ENCODE measurements around the gene SLC9A3.
A peak's percentile ranks its signal among the peaks of the same experiment; 100 is the strongest.

The SLC9A3 gene

DNA sequence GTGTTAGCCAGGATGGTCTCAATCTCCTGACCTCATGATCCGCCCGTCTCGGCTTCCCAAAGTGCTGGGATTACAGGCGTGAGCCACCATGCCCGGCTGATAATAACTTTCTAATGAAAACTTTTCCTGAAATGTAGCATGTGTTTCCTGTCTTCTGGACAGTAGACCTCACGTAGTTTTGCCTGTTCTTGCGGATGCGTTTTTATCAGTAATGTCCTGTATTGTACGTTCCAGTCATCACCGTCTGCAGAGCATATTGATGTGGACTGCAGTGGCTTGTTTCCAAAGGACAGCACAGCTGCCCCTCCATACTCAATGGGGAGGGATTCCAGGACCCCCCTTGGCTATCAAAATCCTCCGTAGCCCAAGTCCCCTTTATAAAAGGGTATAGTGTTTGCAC is 68.4 kb downstream of the SLC9A3 start:
- DNase-seq = no peak

GRCh38 chr5:454936-455335 is 69.3 kb downstream of the SLC9A3 start:
- DNase-seq = no peak

DNA sequence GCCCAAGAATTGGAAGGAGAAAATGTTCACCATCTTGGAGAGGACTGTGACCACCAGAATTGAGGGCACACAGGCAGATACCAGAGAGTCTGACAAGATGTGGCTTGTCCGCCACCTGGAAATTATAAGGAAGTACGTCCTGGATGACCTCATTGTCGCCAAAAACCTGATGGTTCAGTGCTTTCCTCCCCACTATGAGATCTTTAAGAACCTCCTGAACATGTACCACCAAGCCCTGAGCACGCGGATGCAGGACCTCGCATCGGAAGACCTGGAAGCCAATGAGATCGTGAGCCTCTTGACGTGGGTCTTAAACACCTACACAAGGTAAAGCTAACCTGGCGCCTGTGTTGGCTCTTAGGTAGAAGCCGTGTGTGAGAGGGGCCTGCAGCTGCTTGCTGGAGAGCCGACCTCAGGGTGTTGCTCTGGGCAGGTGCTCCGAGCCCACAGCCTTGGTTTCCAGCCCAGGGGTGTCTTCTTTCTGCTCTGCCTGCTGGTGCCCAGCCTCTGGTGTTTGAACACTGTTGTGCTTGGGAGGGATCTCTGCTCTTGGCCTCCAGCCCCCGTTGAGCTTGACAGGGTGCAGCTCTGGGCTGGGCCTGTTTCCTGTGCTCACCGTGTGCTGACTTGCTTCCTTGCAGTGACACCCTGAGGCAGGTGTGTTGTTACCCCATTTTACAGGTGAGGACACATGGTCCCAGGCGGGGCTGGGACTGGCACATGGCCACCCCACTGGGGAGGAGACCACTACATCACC is 70.3 kb downstream of the SLC9A3 start:
- no peak for DNase-seq

DNA sequence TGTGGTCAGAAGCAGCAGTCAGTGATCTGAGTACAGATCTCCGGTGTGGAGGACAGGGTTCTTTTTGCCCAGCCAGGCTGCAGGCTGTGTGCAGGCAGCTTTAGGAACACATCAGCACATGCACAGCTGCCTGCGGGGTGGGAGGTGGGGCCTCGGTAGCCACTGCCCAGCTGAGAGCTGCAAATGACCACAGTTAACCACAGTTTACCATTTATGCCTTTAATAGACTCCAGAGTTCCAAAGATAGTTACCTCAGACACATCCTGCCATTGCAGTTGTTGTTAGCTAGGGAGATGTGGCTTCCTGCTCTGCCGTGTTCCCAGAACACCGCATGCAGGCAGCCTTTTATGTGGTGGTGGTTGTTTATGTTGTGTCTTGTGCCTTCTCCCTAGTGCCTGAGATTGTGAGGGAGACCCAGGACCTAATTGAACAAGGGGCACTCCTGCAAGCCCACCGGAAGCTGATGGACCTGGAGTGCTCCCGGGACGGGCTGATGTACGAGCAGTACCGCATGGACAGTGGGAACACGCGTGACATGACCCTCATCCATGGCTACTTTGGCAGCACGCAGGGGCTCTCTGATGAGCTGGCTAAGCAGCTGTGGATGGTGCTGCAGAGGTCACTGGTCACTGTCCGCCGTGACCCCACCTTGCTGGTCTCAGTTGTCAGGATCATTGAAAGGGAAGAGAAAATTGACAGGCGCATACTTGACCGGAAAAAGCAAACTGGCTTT is 71.1 kb downstream of the SLC9A3 start:
- no peak for DNase-seq

- no peak for DNase-seq
Observed at GRCh38 chr5:451587-452458, 72.4 kb downstream of the SLC9A3 start.

GRCh38 chr5:449151-449550 is 75.1 kb downstream of the SLC9A3 start:
- DNase-seq = no peak

DNA sequence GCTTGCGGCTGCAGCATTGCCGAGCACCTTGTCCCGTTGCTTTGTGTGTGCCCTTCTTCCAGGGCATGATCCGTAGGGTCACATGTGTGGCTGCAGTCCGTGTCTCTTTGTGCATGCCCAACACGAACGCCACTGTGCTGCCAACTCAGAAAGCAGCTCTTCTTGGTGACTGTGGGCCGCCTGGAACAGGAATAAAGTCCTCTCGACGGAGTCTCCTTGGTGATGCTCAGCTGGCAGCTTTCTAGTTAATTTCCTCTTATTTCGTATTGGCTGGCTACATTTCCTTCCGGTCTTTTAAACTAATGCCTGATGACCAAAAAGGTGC is 75.5 kb downstream of the SLC9A3 start:
- DNase-seq = no peak

DNA sequence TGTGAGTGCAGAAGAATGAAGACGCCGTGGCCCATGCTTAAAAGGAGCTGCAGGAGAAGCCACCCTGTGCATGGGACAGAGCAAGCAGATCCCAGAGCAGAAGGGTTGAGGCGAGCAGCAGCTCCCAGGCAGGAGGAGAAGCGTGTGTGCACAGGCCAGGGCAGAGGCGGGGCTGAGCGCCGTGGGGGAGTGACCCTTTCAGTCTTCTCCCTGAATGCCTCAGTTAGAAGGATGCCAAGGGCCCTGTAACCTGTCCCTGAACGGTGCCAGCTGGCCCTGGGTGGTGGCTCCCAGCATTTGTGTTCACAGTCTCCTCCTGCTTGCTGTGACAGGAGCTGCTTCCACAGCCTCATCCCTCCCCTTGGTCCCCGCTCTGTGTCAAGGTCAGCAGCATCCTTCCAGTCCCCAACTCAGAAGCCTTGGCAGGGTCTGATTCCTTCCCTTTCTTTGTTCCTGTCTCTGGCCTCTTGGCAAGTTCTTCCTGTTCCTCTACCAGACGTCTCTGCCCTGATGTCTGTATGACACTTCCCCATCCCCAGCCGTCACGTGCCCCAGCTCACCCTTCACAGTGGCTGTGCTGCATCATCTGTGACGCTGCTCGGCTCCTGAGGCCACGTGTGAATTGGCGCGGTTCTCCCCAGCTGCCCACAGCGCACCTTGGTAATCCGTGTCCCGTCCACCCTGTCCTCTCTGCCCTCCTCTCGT is 76.0 kb downstream of the SLC9A3 start:
- no peak for DNase-seq

GRCh38 chr5:447501-447900 is 76.7 kb downstream of the SLC9A3 start:
- DNase-seq = no peak

DNA sequence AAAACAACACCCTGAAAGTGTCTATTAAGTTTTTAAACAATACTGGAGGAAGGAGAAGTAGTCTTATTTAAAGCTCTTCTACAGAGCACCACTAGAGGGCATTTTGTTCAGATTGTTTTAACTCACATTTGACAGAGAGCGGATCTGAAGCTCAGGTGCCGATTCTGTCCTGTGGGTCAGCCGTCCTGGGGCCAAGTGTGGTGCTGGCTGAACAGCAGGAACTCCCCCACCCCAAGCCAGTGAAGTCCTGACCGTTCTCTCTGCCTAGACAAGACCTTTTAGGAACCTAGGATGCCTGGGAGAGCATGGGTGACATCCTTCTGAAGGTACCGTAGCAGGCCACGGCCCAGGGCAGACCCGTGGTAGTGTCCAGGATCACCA is 77.4 kb downstream of the SLC9A3 start:
- peak; percentile 16 for DNase-seq

DNA sequence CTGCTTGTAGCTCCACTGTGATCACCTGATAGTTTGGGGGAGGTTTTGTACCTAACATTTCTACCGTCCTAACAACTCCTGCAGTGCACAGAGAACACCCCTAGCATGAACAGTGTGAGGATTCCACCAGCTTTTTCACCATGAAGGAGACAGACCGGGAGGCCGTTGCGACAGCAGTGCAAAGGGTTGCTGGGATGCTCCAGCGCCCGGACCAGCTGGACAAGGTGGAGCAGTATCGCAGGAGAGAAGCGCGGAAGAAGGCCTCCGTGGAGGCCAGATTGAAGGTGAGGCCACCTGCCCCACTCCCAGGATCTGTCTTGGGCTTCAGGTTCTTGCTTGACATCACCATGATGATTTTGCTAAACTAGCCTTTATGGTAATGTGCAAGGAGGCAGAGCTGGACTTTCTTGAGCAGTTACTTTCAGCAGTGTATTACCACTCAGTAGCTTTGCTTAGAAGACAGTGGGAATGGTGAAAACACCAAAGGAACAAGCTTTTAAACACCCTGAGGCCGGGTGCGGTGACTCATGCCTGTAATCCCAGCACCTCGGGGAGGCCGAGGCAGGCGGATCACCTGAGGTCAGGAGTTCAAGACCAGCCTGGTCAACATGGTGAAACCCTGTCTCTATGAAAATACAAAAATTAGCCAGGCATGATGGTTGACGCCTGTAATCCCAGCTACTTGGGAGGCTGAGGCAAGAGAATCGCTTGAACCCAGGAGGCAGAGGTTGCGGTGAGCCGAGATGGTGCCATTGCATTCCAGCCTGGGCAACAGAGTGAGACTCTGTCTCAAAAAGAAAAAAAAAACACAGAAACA is 78.0 kb downstream of the SLC9A3 start:
- DNase-seq = no peak

- DNase-seq = no peak
Observed at GRCh38 chr5:445591-445990, 78.7 kb downstream of the SLC9A3 start.

- no peak for DNase-seq
Observed at GRCh38 chr5:444226-444625, 80.0 kb downstream of the SLC9A3 start.

- DNase-seq = no peak
Observed at GRCh38 chr5:443239-444151, 80.8 kb downstream of the SLC9A3 start.

GRCh38 chr5:442335-443238 is 81.7 kb downstream of the SLC9A3 start, which contains the start of gene EXOC3:
EXOC3 (plus strand) TSS chr5:443176; CDS start chr5:446206, 3,030 bp downstream.
- DNase-seq = peak; percentile 13

GRCh38 chr5:441996-442334 is 82.3 kb downstream of the SLC9A3 start:
- DNase-seq = no peak

DNA sequence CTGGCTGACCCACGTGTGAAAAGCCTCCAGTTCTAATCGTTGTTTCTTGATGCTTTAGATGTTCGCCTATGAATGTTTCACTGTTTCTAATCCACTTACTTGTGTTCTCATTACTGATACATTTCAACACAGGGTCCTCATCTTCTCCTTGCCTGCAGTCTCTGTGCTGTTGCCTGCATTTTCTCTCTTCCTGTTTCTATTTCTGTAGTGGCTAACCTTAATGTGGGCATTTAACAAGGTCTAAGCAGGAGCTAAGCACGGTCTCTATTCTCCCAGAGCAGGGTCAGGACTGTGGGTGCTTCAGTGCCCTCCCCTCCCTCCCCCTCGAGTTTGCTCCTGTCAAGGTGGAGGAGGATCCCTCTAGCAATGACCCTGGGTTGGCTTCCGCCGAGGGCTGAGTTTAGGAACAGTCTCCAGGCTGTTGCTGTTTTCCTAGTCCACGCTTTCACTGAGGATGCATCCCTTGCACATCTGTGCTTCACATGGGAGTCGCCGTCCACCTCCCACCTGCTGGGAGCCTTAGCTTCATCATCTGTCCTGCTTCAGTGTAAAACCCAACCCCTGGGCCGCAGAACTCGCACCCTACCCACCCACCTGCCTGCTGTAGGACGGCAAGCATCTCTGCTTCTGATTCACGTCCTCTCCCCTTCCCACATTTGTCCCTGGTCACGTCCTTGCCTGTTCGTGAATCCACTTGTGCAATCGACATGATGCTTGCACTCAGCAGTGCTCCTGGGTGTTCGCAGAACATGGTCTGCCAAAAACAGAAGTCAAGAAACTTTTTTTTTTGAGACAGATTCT is 83.6 kb downstream of the SLC9A3 start:
- no peak for DNase-seq

DNA sequence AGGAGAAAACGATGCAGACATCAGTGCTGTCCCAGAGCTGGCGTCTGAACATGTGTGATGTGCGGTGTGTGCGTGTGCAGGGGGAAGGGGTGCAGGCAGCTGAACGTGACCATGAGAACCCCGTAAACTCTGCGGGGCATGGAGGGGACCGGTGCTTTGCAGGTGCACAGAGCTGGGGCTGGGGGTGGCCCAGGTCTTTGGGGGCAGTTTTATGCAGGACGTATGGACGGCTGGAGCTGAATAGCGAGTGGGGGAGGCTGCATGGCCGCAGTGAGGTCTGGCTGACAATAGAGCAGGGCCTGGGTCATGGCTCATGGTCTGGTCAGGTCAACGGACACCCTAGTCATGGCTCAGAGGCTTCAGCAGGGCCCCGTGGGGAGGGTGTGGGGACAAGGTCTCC is 84.6 kb downstream of the SLC9A3 start:
- DNase-seq = no peak

- no peak for DNase-seq
Observed at GRCh38 chr5:439181-439580, 85.1 kb downstream of the SLC9A3 start.

Measured in DMS79 treated with DMSO at 0.1 percent for 48 hours (cell line).